ENCODE results near the gene PTGES3L. TPM values are rescaled to one million over a fixed set of nuclear protein-coding genes. Genes with fewer than 3 reads are reported as not detected.

PTGES3L gene
- total and polyA plus RNA-seq, 2 of the 13 experiments (the other 11 are each of a cell fraction or from before 2014, with no cell fraction given): 1.2 to 2.9 TPM

DNA sequence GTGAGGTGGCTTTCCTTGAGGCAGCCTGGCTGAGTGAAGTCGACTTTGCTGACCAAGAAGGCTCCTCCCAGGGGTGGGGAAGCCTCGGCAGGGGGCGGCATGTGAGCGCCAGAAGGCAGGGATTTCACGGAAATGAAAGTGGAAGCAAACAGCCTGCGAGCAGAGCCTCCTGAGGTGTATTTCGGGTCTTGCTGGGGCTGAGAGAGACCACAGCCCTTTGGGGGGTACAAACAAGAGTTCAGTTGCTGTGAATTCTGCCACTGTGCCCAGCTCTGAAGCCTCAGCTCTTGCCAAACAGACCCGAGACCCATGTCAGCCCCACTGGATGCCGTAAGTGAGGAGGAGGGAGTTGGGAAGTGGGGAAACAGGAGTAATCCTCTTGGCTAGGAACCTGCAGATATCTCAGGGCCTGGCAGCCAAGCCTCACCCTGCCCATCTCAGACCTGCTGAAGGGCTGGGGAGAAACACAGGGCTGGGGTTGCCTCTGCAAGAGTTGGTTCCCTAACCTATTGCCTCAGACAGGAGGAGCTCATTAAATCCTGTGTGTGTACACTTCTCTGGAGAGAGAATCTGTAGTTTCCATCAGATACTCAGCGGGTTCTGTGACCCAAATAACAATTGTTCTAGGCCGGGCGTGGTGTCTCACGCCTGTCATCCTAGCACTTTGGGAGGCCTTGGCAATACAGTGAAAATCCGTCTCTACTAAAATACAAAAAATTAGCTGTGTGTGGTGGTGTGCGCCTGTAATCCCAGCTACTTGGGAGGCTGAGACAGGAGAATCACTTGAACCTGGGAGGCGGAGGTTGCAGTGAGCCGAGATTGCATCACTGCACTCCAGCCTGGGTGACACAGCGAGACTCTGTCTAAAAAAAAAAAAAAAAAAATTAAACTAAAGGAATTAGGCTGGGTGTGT is 27.0 kb upstream of the PTGES3L start, which contains the start of gene IFI35 (continued):
- TF ChIP-seq PRDM15 (CRISPR knock-in tag; IDR thresholded peaks at IDR 0.05) (0 out of 2 replicates have a peak, but pooled peaks have one; percentile 28), ZNF724P (CRISPR knock-in tag; IDR thresholded peaks at IDR 0.05; ENCODE audit: borderline replicate concordance) (no peak), GFI1 (CRISPR knock-in tag; IDR thresholded peaks at IDR 0.05; ENCODE audit: borderline replicate concordance) (no peak), AKAP8 (CRISPR knock-in tag; IDR thresholded peaks at IDR 0.05) (no peak), RELA (CRISPR knock-in tag; IDR thresholded peaks at IDR 0.05) (no peak; the same call in 1 of the 2 replicates), NR2F6 (IDR thresholded peaks at IDR 0.05) (no peak; the same call in 1 of the 2 replicates), NR2F6 (CRISPR knock-in tag; IDR thresholded peaks at IDR 0.05) (peak; percentile 28; the same call in 1 of the 2 replicates), HCFC1 (IDR thresholded peaks at IDR 0.05; ENCODE audit: low read depth, low read length) (no peak; the same call in 1 of the 2 replicates), SMARCE1 (IDR thresholded peaks at IDR 0.05; ENCODE audit: borderline replicate concordance) (no peak), NONO (IDR thresholded peaks at IDR 0.05) (no peak), NONO (CRISPR knock-in tag; conservative IDR thresholded peaks at IDR 0.05) (no peak), ZSCAN29 (CRISPR knock-in tag; conservative IDR thresholded peaks at IDR 0.05) (no peak), E2F2 (CRISPR knock-in tag; IDR thresholded peaks at IDR 0.05; ENCODE audit: borderline replicate concordance) (0 out of 2 replicates have a peak, but pooled peaks have one; percentile 54), FOXP1 (IDR thresholded peaks at IDR 0.05) (no peak), FOXP1 (CRISPR knock-in tag; IDR thresholded peaks at IDR 0.05) (no peak), ADNP (CRISPR knock-in tag; IDR thresholded peaks at IDR 0.05) (peak; percentile 25; the same call in 1 of the 2 replicates), ZNF431 (CRISPR knock-in tag; IDR thresholded peaks at IDR 0.05; ENCODE audit: borderline replicate concordance, low read depth) (no peak)
- TF ChIP-seq, protein P1, sequence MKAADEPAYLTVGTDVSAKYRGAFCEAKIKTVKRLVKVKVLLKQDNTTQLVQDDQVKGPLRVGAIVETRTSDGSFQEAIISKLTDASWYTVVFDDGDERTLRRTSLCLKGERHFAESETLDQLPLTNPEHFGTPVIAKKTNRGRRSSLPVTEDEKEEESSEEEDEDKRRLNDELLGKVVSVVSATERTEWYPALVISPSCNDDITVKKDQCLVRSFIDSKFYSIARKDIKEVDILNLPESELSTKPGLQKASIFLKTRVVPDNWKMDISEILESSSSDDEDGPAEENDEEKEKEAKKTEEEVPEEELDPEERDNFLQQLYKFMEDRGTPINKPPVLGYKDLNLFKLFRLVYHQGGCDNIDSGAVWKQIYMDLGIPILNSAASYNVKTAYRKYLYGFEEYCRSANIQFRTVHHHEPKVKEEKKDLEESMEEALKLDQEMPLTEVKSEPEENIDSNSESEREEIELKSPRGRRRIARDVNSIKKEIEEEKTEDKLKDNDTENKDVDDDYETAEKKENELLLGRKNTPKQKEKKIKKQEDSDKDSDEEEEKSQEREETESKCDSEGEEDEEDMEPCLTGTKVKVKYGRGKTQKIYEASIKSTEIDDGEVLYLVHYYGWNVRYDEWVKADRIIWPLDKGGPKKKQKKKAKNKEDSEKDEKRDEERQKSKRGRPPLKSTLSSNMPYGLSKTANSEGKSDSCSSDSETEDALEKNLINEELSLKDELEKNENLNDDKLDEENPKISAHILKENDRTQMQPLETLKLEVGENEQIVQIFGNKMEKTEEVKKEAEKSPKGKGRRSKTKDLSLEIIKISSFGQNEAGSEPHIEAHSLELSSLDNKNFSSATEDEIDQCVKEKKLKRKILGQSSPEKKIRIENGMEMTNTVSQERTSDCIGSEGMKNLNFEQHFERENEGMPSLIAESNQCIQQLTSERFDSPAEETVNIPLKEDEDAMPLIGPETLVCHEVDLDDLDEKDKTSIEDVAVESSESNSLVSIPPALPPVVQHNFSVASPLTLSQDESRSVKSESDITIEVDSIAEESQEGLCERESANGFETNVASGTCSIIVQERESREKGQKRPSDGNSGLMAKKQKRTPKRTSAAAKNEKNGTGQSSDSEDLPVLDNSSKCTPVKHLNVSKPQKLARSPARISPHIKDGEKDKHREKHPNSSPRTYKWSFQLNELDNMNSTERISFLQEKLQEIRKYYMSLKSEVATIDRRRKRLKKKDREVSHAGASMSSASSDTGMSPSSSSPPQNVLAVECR (CRISPR knock-in tag; IDR thresholded peaks at IDR 0.05; ENCODE audit: borderline replicate concordance): peak; percentile 66; the same call in 1 of the 2 replicates
- TF ChIP-seq, protein P2, sequence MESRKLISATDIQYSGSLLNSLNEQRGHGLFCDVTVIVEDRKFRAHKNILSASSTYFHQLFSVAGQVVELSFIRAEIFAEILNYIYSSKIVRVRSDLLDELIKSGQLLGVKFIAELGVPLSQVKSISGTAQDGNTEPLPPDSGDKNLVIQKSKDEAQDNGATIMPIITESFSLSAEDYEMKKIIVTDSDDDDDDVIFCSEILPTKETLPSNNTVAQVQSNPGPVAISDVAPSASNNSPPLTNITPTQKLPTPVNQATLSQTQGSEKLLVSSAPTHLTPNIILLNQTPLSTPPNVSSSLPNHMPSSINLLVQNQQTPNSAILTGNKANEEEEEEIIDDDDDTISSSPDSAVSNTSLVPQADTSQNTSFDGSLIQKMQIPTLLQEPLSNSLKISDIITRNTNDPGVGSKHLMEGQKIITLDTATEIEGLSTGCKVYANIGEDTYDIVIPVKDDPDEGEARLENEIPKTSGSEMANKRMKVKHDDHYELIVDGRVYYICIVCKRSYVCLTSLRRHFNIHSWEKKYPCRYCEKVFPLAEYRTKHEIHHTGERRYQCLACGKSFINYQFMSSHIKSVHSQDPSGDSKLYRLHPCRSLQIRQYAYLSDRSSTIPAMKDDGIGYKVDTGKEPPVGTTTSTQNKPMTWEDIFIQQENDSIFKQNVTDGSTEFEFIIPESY (CRISPR knock-in tag; IDR thresholded peaks at IDR 0.05): peak; percentile 39

Data from HepG2 (cell line).